GM19025 (cell line): ENCODE data around the gene GCC2.

Experiments used
- ATAC-seq: cut with Tn5 transposase; IDR thresholded peaks from one replicate; pipeline ENCODE4 v1.9.1; 2021; ENCODE audit warnings: mild to moderate bottlenecking, low read depth, moderate library complexity; ENCODE audit not compliant: unreplicated experiment

Gene GCC2, protein sequence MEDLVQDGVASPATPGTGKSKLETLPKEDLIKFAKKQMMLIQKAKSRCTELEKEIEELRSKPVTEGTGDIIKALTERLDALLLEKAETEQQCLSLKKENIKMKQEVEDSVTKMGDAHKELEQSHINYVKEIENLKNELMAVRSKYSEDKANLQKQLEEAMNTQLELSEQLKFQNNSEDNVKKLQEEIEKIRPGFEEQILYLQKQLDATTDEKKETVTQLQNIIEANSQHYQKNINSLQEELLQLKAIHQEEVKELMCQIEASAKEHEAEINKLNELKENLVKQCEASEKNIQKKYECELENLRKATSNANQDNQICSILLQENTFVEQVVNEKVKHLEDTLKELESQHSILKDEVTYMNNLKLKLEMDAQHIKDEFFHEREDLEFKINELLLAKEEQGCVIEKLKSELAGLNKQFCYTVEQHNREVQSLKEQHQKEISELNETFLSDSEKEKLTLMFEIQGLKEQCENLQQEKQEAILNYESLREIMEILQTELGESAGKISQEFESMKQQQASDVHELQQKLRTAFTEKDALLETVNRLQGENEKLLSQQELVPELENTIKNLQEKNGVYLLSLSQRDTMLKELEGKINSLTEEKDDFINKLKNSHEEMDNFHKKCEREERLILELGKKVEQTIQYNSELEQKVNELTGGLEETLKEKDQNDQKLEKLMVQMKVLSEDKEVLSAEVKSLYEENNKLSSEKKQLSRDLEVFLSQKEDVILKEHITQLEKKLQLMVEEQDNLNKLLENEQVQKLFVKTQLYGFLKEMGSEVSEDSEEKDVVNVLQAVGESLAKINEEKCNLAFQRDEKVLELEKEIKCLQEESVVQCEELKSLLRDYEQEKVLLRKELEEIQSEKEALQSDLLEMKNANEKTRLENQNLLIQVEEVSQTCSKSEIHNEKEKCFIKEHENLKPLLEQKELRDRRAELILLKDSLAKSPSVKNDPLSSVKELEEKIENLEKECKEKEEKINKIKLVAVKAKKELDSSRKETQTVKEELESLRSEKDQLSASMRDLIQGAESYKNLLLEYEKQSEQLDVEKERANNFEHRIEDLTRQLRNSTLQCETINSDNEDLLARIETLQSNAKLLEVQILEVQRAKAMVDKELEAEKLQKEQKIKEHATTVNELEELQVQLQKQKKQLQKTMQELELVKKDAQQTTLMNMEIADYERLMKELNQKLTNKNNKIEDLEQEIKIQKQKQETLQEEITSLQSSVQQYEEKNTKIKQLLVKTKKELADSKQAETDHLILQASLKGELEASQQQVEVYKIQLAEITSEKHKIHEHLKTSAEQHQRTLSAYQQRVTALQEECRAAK (N-terminal part only)

DNA sequence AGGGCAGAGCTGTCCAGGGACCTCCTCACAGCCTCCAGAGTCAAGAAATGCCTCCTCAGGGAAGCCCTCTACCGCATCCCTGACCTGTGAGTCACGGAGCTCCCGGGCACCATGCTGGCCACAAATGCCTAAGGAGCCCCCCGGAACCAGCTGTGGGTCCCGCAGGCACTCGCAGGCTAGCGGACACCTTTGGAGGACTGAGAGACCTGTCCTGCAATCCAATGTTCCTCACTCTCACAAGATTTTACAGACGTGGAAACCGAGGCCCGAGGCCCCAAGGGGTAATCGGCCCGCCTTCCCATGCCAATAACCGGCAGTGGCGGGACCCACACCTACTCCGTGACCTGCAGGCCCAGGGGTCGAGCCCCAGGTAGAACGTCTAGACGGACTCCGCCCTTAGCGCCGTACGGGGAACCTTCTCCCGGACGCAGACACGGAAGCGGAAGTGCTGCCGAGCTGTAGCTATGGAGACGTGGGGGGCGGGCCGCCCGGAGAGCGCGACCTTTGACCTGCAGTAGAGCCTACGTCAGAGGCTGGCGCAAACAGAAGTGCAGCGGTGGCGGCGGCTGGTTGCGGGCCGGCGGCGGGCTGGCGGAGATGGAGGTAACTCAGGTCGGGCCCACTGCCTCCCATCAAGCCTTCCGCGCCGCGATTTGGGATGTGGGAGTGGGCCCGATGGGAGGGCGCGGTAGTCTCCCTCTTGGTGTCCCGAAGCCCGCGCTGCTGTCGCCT lies at the start of gene GCC2:
Gene GCC2, plus strand, starts transcription at position 529 of the 732 bp plus-strand sequence. Its CDS starts 69 bp downstream, at position 598.
- peak; percentile 99 for ATAC-seq

DNA sequence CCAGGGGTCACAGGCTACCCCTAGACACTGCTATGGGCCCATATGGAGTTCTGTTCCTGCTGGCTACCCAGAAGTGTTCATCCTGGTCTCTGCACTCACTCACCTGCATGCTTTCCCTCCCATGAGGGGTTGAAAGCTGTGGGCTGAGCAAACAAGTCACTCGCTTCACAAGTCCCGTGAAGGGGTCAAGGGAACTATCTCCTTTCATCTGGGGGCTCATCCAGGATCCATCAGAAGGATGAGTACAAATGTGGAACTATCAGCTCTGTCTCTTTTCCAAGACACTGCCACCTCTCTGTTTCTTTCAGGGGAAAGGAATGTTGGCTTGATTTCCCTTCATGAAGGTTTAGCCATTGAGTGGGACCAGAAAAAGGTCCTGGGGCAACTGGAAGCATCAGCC lies 49.5 kb upstream of the GCC2 start:
- no peak for ATAC-seq

DNA sequence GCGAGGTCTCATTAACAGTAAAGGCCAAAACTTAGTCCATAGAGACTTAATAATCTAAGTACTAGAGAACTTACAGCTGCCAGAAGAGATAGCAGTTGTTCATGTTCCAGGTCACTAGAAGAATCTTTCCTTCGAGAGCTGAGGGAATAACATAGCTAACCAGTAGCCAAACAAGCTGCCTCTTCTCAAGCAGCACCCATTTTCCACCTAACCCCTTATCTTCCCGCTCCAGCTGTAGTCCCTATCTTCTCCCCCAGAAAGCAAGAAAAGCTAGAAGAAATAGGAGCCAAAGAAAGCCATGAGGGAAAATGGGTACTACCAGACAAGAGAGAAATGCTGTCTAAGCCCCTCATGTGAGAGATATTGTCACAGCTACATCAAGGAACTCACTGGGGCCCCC lies 47.2 kb upstream of the GCC2 start:
- ATAC-seq = no peak

DNA sequence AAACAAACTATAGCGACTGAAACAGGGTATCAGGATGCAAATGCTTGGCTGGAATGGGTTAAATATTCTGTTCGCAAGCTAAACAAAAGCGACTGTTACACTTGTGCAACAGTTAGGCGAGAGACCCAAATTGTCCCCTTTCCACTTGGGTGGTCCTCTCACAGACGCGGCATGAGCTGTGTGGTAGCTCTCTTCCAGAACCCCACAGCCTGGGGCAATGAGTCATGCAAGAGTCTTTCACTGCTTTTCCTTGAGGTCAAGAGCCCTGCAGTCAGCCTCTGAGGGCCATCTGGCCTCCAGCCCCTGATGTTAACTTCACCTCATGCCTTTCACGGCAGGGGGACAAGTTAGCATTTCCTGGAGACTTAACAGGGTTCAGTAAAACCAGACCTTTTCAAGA lies 45.5 kb upstream of the GCC2 start:
- ATAC-seq = no peak

DNA sequence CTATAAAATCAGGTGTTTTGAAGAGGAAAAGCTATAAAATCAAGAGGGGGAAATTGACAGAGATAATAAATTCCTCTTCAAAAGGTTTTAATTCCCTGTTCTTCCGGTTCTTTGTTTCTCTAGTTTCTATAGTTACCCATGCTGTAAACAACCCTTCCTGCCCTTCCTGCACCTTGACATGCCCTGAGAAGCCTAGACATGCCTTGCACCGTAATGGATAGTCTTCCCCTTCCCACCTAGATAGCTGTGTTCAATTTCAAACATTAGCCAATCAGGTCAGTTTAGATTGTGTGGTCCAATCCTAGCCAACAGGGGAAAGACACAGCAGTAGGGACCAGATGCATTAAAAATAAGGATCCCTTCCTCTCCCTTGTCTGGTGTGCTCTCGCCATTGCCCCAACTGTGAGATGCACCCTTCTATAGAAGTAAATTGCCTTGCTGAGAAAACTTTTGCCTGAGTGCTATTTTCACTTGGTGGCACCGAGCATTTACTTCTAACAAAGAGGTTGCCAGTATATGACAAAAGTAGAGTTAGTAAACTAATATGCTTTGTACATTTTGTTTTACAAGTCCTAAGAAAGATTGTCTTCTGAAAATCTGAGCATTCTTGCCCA lies 44.1 kb upstream of the GCC2 start:
- no peak for ATAC-seq

DNA sequence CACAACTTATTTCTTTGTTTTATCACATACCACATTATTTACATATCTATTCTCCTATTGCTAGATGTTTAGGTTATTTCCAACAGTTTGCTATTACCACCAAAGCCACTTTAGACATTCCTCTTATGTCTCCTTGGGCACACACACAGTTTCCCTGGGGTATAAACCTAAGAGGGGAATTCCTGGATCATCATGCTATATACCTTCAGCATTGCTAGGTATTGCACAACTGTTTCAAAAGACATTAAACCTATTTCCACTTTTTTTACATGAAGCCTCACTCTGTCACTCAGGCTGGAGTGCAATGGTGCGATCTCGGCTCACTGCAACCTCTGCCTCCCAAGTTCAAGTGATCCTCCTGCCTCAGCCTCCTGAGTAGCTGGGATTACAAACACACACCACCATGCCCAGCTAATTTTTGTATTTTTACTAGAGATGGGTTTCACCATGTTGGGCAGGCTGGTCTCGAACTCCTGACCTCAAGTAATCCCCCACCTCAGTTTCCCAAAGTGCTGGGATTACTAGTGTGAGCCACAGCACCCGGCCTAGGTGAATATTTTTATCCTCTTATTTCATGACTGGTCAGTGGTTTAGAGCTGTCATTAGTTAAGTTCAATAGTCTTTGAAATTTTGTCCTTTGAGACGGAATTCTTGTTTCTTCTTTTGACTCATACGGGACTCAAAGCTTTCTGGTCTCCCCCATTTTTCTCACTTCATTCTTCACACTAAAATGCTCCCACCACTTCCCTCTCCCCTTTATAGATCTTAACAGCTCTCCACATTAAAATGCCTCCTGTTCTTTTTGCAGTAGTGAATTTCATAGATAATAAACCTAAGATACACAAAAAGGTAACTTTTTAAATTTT lies 40.9 kb upstream of the GCC2 start:
- no peak for ATAC-seq

DNA sequence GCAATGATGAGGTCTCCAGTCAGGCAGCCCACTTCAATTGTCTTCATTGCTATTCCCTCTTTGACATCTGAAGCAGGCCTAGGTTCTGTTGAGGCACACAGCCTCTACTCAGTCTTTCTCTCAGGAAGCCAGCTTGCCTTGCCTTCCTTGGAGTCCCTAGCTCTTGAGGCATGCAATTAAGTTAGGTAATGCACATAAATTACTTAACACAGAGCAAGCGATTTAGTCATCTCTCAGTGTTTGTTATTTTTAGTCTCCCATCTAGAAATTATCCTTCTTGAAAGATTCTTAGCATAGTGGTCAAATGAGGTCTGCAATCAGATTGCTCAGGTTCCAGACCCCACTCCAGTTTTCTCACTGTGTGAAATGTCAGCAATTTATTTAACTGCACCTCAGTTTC lies 39.2 kb upstream of the GCC2 start:
- no peak for ATAC-seq

DNA sequence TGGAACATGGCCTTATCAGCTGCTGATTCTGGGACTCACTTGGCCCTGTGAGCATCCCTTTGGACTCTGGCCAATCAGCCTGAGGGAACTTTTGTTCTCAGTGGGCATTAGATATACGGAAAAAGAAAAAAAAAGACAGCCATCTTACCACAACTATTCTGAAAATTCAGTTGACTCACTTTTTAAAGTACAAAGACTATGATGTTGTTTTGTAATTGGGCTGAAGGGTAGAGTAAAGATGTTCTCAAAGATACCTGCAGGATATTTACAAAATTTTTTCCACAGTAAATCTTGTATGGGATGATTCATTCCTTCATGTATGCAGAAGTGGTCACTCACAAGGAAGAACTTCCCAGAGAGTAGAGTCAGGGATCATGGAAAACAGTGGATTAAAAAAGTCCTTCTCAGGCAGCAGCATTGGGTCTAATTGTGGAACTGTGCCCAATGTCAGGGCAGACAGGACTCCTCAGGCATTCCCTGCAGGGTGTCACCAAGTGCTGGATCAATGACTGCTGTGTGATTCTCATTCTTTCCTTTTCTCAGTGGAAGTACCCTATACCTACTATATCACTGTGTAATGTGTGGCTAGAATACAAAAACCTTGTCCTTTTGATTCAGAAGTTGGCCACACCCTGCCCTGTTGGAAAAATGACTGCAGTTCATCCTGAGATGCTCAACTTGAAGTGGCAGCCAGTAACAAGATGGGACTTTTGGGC lies 35.9 kb upstream of the GCC2 start:
- ATAC-seq = no peak

DNA sequence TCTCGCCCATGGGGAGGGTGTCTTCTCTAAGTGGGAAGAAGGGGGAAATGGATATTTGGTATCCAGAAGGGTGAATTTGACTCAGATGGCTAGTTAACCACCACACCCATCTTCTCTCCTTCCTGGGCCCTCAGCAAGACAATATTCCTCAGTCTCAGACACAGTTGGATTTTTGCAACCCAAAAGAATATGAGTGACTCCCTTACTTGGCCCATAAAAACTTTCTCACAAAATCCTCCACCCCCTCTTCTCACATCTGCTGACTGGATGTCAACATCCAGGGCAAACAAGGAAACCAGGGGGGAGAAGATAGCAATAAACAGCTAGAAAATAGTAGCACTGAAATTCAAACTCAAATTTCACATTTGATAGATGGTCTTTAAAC lies 35.3 kb upstream of the GCC2 start:
- no peak for ATAC-seq

DNA sequence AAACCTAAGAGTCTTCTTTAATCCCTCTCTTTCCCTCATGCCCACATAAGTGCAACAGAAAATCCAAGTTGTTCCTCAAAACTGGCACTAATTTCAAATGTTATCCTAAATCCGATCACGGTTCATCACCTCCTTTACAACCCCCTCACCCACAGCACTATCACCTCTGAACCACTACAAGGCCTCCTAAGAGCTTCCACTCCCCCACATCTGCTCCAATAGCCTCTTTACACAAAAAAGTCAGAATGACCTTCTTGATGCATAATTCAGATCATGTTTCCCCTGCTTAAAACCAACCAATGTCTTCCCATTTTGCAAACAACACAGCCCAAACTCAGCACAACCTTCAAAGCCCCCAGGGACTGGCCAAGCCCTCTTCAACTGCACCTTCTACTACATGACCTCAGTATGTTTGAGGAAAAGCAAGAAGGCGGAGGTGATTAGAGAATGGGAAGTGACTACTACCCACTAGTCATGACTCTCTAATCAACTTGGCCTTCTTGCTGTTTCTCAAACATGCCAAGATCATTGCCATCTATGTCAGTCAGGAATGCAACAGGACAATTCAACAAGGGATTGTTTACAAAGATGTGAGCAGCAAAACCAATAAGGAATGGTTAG lies 34.6 kb upstream of the GCC2 start:
- ATAC-seq = no peak

DNA sequence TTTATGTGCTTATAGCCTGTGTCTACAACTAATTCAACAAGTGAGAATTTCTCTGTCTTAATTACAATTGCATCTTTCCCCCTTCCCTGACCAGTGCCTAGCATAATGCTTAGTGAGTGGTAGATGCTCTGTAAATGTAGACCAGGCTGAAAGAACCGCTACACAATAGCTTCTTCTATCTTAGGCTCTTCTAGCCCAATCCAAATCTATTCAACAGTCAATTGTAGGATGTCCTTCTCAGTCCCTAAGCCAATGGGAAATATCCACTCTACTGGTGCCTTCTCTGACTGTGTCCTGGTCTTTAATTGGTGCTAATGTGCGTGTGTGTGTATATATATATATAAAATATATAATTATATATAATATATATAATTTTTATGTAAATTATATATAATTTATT lies 34.1 kb upstream of the GCC2 start:
- no peak for ATAC-seq

DNA sequence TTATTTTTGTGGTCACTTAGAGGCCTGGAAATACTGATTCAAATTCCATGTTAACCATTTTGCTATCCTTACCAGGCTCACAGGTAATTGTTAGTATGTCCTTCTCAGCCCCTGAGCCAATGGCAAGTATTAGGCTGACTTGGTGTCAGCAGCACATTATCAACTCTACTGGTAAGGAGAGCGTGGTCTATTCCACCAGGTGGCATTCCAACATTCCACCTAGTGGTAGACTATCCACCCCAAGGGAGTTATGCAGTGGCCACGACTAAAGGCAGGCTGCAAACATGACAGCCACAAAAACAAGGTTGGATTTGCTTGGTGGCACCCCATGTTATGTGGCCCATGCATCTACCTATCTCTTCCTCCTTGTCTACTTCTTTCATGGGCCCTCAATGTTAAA lies 31.8 kb upstream of the GCC2 start:
- ATAC-seq = no peak

DNA sequence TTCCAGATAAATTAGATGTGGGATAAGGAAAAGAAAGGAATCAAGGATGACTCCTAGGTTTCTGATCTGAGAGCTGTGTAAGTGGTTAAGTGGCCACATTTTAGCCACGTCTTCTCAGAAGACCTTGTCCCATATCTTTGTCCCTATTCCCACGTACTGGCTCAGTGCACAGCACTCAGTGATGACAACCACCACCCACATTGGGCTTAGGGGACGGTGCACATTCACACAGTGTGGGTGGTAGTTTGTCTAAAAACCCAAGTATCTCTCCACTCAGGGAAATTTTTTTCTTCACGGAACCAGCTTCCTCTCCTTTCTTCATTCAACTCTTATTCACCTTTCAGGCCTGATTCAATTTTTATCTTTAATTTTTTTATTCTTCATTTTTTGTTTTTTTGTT lies 30.6 kb upstream of the GCC2 start:
- ATAC-seq = no peak

DNA sequence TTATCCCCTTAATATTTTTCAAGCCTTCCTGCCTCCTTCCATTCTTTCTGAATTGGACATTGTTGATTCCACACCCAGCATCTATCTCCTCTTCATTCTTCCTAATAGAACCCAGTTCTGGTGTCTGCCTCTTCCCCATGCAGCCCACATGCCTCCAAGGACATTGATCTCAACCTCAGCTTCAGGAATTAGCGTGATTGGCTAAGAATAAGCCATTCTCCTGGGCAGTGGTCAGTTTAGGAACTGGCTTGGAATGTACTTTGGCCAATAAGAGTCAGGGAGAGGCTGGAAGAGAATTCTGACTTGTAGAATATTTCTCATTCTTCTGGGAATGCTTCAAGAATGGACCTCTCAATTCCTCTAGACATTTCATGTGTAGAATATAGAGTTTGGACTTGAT lies 25.9 kb upstream of the GCC2 start:
- ATAC-seq = no peak

DNA sequence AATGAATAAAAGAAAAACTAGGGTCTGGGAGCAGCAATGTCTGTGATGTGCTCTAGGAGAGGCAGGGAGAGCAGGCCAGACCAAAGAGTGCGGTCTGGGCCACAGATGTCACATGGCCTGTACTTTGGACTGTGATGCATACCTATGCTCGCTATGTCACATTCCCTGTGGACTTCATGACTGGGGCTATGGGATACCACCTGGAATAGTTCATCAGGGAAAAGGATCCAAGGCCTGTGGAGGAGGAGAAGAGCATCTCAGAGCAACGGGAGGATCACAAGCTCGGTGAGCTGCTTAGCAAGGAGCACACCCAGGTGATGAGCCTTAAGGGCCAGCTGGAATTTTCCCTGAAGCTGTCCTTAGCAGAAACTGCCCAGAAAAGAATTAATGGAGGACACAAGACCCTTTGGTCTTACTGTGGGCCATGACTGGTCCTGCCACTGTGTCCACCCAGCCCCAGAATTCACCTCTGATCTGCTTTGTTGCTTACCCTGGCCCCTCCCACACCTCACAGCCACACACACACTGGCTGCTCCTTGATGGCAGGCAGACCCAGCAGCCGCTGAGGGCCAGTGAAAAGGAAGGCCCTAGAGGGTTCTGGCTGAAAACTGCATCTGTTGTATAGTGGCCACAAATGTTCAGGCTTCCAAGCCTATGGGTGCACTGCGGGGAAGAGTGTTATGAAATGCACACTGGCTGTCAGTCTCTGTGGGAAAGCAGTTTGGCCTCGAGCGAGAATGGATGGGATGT lies 25.3 kb upstream of the GCC2 start:
- no peak for ATAC-seq

DNA sequence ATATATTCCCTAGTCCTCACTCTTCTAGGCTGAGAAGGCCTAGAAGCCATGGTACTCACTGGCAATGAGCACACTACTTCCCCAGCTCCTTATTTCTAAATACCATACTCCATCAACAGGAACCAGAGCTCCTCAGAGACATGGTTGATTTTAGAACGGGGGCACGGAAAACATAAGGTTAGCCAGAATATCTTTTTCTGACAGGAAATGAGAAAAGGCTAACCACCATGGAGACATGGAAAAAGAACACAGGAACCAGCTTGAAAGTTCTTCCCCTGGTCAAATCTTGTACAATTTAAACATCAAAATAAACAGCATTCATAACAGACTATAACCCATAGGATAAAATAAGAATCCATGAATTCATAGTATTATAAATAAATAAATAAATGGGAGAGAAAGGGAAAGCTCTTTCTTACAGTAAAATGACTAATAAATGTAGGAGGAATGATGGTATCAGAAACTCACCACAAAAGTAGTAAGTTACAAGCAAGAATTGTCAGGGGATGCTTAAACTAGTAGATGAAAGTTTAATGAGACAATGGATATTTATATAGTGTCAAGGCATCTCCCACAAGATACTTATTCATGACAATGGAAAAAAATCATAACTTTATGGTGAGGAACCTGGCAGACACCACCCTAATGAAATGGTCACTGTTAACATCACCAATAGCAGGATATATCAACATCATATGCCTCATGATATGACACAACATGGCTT lies 20.6 kb upstream of the GCC2 start:
- ATAC-seq = no peak
